BE2C (cell line): ENCODE results near the gene APOL1.

Experiments used
- DNase-seq: peaks from one replicate; pipeline ENCODE4 v3.0.0-alpha.2; 2020
- H3K27me3 ChIP-seq: fragments of 250-450 bp; sonication (Bioruptor Pico); 2 replicates; pipeline ENCODE4 v1.5.1; 2020; ENCODE audit warnings: mild to moderate bottlenecking
- H3K36me3 ChIP-seq: fragments of 250-450 bp; sonication (Bioruptor Pico); 2 replicates; pipeline ENCODE4 v1.5.1; 2020; ENCODE audit warnings: mild to moderate bottlenecking
- H3K4me1 ChIP-seq: fragments of 250-450 bp; sonication (Bioruptor Pico); 2 replicates; pipeline ENCODE4 v1.5.1; 2020
- H3K4me3 ChIP-seq: 2 replicates; pipeline ENCODE4 v1.5.1; 2011; ENCODE audit warnings: low read depth, low read length
- H3K9me3 ChIP-seq: fragments of 250-450 bp; sonication (Bioruptor Pico); 2 replicates; pipeline ENCODE4 v1.5.1; 2020
- TF ChIP-seq, protein P1 (sequence below): IDR thresholded peaks from 2 replicates; pipeline ENCODE4 v1.5.1; 2012; ENCODE audit warnings: mild to moderate bottlenecking, low read depth, low read length

The APOL1 gene

DNA sequence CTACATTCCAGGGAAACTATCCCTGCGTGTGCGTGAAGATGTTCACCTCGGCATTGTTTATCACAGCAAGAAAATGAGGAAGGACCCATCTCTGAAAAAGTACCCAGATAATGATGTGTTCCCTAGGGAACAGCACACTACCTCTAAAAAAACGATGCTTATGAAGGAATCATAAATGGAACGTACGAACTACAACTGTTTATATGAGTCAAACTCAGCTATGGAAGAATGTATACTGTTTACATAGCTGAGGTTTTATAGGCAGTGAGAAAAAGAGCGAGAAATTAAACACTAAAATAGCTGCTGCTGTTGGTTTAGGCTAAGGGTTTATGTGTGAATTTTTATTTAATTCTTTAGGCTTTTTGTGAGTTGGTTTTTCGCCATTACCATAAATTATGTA, 48.9 kb downstream of the APOL1 start:
- H3K4me3 ChIP-seq, result no peak overlapping the region
- H3K4me1 ChIP-seq, result no peaks in the 10 kb centered on the region
- no peaks in the 10 kb centered on the region for H3K9me3 ChIP-seq
- TF ChIP-seq, protein P1, sequence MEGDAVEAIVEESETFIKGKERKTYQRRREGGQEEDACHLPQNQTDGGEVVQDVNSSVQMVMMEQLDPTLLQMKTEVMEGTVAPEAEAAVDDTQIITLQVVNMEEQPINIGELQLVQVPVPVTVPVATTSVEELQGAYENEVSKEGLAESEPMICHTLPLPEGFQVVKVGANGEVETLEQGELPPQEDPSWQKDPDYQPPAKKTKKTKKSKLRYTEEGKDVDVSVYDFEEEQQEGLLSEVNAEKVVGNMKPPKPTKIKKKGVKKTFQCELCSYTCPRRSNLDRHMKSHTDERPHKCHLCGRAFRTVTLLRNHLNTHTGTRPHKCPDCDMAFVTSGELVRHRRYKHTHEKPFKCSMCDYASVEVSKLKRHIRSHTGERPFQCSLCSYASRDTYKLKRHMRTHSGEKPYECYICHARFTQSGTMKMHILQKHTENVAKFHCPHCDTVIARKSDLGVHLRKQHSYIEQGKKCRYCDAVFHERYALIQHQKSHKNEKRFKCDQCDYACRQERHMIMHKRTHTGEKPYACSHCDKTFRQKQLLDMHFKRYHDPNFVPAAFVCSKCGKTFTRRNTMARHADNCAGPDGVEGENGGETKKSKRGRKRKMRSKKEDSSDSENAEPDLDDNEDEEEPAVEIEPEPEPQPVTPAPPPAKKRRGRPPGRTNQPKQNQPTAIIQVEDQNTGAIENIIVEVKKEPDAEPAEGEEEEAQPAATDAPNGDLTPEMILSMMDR, result no peak
- peaks cover 90% of the 10 kb centered on the region for H3K36me3 ChIP-seq
- DNase-seq, result no peak
- no peaks in the 10 kb centered on the region for H3K27me3 ChIP-seq

DNA sequence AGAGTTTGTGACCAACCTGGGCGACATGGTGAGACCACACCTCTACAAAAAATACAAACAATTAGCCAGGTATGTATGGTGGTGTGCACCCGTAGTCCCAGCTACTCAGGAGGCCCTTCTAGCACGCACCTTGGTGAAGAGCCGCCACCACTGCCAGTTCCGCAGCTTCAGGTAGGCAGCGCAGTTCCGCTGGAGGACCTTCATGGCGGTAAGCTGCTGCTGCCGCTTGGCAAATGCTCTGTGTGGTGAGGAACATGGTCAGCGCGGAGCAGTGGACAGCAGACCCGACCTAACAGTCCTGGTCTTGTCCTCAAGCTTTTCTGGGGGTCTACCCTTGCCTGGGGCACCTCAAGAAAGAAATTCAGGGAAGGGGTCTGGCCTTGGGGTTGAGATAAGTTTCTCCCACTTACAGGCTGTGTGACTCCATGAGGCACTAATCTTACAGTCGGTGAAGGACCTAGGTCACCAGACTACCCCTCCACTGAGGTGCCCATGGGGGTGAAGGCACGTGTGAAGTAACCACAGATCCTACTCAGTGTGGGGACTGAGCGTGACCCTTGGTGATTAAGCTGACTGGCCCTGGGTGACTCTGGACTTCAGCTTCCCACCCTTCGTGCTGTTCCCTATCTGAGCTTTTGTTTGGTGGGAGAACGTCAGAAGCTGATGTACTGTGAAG, 49.6 kb downstream of the APOL1 start:
- TF ChIP-seq, protein P1, result no peak
- H3K27me3 ChIP-seq, result no peaks in the 10 kb centered on the region
- H3K4me3 ChIP-seq, result no peak overlapping the region
- no peaks in the 10 kb centered on the region for H3K9me3 ChIP-seq
- H3K4me1 ChIP-seq, result no peaks in the 10 kb centered on the region
- no peak for DNase-seq
- peaks cover 88% of the 10 kb centered on the region for H3K36me3 ChIP-seq

DNA sequence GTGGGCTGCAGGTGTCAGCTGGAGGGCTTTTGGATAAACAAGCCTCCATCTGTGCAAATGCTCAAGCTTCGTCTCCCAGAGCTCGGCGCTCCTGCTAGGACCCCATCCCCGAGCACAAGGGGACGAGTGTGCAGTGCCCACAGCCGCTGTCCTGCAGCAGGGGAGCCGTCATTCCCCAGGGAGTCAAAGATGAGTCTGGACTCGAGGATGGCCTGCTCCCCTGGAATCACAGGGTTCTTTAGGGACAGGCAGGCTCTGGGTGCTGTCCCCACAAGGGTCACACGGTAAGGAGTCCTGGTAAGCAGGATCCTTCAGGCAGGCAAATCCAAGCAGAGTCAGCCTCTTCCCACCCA, 50.2 kb downstream of the APOL1 start:
- TF ChIP-seq, protein P1, result no peak
- Histone ChIP-seq H3K4me3 (no peak overlapping the region), H3K36me3 (peaks cover 85% of the 10 kb centered on the region), H3K9me3 (no peaks in the 10 kb centered on the region), H3K4me1 (no peaks in the 10 kb centered on the region), H3K27me3 (no peaks in the 10 kb centered on the region)
- DNase-seq, result no peak

DNA sequence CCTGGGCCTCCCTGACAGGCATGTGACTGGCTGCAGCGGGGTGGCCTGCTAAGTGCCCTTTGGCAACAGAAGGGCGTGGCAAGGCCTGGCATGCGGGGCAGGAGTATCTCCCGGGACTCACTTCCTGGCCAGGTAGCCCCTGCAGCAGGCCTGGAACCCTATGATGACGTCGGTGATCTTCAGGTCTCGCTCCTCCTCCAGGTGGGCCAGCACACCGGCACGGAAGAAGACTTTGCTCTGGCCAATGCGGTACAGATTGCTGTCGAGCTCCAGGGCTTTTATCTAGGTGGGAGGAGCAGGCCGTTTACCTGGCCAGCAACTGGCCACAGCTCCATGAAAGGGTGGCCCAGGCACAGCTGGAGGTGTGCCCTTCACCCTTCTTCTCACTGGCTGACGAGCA, 50.9 kb downstream of the APOL1 start:
- Histone ChIP-seq H3K36me3 (peaks cover 81% of the 10 kb centered on the region), H3K9me3 (no peaks in the 10 kb centered on the region), H3K4me3 (no peak overlapping the region), H3K4me1 (no peaks in the 10 kb centered on the region), H3K27me3 (no peaks in the 10 kb centered on the region)
- TF ChIP-seq, protein P1, result no peak
- no peak for DNase-seq

DNA sequence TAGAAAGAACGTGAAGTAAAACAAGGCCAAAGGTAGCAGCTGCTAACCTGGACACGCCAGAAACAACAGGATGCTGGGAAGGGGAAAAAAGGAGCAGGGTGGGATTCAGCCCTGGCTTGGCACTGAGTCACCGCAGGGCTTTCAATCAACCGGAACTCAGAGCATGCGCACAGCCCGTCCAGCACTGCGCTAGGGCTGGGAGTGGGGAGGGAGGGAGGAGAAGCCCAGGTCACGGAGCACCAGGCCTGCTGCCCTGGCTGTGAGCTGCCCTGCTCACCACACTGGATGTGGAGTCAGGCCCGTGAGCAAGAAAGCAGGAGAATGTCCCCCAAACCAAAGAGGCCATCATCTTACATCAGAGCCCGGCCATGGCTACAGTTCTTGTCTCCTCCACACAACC, 51.5 kb downstream of the APOL1 start:
- TF ChIP-seq, protein P1, result no peak
- Histone ChIP-seq H3K36me3 (peaks cover 81% of the 10 kb centered on the region), H3K27me3 (no peaks in the 10 kb centered on the region), H3K4me3 (no peak overlapping the region), H3K9me3 (no peaks in the 10 kb centered on the region), H3K4me1 (no peaks in the 10 kb centered on the region)
- DNase-seq, result no peak

DNA sequence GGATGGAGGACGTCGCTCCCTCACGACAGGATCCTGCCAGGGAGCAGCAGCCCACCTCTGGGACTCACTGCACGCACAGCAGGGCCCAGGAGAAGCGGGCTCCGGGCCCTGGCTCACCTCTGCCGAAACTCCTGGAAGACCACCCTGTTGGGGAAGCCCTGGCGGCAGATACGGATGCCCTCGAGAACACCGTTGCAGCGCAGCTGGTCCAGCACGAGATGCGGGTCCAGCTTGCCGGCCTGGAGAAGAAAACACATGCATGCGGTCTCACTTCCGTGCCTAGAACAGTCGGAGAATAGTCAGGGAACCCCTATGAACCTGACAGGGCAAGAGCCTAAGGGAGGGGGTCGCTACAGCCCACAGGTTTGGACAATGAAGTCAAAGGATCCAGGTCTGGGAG, 52.9 kb downstream of the APOL1 start:
- no peaks in the 10 kb centered on the region for H3K9me3 ChIP-seq
- TF ChIP-seq, protein P1, result no peak
- H3K4me3 ChIP-seq, result no peak overlapping the region
- no peaks in the 10 kb centered on the region for H3K27me3 ChIP-seq
- peaks cover 74% of the 10 kb centered on the region for H3K36me3 ChIP-seq
- no peak for DNase-seq
- H3K4me1 ChIP-seq, result no peaks in the 10 kb centered on the region
